ENCODE results near the gene RASSF5. TPM values are rescaled to one million over a fixed set of nuclear protein-coding genes. Genes with fewer than 3 reads are reported as not detected.
"Not testable (repeated sequence)": the region's sequence is repeated elsewhere in the genome, so short reads cannot be mapped to it uniquely, and the experiment has no call there.

Gene RASSF5
- polyA plus RNA-seq, 1 donor: 7.4 TPM

DNA sequence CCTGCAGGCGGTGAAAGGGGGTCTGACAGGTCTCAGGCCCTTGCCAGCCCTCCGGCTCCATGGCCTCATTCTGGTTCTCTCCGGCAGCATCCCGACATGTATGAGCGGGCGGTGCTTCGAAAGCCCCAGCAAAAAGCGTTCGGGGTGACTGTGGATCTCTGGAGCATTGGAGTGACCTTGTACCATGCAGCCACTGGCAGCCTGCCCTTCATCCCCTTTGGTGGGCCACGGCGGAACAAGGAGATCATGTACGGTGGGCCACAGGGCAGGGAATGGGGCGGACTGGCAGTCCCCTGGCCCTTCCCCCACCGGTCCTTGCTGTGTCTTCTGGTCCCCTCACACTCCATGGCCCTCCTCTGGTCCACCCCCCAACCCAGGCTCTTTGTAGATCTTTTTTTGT lies 30.7 kb upstream of the RASSF5 start:
- no peak for DNase-seq

DNA sequence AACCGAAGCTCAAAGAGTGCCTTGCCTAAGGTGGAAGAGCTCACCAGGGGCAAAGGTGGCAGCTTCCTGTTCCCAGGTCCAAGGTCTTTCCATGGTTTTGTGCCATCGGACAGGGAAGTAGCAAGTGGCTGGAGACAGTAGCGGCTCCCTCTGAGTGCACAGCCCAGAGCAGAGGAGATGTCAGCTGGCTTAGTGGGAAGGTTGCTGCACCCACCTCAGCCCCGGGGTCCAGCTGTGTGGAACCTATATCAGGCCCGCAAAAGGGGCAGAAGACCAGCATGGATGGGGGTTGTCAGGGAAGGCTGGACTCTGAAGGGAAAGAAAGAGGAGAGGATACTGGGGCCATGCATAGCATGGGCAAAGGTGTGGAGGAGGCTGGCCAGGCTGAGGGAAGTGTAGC lies 30.2 kb upstream of the RASSF5 start:
- DNase-seq: no peak

DNA sequence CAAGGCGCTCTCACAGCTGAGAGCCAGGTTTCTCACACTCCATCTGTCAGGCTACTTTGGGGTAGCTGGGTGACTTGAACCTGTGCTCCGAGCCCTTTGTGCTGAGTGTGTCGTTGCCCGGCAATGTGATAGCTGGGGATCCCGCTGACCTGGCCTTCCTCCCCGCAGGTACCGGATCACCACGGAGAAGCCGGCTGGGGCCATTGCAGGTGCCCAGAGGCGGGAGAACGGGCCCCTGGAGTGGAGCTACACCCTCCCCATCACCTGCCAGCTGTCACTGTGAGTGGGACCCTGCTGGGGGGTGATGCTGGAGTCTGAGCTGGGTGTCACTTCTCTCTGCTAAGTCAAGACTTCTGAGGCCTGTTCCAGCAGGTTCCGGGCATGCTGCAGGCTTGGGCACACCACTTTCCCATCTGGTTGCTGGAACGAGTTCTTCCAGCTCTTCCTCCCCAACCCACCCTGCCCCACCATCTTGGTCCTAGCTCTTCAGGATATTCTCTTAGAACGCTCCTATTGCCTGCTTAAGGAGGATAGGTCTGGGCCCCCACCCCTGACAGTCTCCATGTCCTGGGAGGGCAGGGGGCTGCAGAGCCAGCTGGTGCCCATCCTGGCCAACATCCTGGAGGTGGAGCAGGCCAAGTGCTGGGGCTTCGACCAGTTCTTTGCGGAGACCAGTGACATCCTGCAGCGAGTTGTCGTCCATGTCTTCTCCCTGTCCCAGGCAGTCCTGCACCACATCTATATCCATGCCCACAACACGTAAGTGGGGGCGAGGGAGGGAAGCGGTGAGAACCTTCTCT lies 29.6 kb upstream of the RASSF5 start:
- no peak for DNase-seq

DNA sequence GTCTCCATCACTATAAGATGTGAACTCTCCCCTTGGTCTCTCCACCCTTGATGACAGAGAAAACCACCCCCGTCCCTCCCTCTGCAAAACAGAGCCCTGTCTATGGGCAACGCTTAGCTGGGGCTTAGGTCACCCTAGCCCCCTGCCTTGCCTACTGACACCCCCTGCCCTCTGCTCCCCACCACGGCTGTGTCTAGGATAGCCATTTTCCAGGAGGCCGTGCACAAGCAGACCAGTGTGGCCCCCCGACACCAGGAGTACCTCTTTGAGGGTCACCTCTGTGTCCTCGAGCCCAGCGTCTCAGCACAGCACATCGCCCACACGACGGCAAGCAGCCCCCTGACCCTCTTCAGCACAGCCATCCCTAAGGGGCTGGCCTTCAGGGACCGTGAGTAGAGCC lies 28.6 kb upstream of the RASSF5 start:
- DNase-seq: no peak

DNA sequence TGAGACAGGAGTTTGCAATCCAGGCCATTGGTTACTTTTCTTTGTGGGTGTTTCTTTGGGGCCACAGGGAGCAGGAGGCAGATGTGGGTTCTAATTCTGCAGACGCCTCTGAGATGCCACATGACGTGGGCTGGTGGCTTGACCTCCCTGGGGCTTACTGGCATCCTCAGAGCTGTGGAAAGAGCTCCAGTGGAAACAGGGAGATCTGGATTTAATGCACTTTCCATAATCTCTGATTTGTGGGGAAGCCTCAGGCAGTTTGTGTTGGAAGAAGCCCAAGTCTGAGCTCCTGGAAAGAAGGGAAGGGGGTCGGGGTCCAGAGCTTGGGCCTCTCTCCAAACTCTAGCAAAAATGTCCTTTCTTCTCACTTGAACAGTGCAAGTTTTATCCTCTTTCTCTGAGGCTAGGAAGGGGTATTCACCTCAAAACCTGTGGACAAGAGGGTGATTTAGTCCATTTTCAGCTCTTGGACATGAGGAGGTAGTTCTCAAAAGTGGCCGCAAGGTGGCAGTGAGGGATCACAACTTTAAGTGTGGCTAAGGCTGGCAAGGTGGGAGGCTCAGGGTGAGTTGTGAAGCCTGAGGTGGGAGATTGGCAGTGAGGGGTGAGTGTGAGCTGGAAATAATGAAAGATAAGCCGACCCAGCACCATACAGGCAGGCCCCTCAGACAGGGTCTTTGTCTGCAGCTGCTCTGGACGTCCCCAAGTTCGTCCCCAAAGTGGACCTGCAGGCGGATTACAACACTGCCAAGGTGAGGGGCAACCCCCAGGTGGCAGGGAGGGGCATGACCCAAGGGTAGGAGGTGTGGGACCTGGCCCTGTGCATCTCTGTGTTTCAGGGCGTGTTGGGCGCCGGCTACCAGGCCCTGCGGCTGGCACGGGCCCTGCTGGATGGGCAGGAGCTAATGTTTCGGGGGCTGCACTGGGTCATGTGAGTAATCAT lies 27.9 kb upstream of the RASSF5 start:
- peak; percentile 68 for DNase-seq

DNA sequence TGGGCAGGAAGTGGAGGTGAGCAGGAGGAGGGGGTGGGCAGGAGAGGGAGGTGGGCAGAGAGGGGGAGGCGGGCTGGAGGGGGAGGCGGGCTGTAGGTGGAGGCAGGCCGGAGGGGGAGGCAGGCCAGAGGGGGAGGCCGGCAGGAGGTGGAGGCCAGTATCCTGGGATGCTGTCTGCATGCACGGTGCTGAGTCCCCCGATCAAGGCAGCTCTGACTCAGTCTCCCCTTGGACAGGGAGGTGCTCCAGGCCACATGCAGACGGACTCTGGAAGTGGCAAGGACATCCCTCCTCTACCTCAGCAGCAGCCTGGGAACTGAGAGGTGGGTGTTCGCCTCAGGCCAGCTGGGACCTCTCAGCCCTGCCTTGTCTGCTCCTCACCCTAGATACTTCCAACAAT lies 27.1 kb upstream of the RASSF5 start:
- no peak for DNase-seq

DNA sequence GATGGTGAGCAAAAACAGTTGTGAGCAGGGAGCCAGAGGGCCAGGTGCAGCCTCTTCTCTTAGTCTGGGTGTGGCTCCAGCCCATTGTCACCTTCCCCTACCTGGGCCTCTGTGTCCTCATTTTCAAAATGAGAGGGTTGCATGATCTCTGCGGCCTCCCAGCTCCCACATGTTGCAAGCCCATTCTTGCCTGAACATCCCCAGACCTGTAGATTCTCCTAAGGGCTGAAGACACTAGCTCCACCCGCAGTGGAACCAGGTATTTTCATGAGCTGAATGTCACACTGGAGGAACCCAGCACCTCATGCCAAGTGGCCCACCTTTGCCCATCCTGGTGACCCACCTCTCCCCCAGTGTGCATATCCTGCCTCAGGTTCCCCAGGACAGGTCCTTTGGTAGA lies 24.7 kb upstream of the RASSF5 start:
- no peak for DNase-seq

DNA sequence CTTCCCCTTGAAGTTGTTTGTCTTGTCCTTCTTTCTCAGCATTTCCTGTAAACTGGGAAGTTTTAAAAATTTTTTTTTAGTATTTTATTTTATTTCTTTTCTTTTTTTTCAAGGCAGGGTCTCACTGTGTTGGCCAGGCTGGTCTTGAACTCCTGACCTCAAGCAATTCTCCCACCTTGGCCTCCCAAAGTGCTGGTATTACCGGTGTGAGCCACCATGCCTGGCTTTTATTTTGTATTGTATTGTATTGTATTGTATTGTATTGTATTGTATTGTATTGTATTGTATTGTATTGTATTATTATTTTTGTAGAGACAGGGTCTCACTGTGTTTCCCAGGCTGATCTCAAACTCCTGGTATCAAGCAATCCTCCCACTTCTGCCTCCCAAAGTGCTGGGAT lies 23.5 kb upstream of the RASSF5 start:
- not testable (repeated sequence) for DNase-seq

DNA sequence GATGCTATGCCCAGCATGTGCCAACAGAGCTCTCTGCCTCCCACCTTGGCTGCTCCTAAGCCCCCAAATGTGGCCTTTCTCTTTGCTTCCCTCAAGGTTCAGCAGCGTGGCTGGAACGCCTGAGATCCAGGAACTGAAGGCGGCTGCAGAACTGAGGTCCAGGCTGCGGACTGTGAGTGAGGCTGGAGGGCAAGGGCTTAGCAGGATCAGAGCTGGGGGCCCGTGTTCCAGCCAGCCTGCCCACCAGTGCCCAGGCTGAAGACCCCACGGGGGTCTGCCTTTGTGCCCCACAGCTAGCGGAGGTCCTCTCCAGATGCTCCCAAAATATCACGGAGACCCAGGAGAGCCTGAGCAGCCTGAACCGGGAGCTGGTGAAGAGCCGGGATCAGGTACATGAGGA lies 22.4 kb upstream of the RASSF5 start:
- DNase-seq: no peak

DNA sequence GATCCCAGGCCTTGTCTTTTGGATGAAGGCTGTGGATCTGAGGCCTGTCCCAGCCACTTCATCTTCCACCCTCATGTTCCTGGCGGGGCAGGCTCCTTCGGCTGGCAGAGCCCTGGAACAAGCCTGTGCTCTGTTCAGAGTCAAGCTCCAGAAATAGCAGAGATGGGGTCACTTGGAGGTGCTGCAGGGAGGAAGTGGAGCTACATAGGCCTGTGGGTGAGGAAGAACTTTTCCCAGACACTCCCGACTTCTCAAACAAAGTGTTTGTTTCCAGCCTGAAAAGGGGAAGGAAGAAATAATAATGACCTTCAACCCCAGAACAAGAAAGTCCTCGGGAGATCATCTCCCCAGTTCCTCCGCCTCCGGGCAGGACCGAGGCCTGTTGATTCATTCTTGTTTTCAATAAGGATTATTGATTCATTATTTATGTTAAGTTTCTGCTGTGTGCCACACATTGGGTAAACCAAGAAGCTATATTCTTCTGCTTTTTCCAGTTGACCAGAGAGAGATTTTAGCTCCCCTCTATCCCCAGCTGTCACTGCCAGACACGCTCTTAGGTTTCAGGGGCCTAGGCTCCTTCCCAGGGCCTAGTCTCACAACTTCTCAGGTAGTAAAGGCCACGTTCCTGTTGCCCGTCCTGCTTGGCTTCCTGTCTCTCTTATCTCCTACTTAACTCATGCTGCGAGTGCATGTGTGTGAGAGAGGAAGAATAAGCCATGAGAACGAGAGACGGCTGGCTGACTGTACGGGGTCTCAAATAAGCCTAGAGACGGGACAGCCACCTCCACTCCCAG lies 20.1 kb upstream of the RASSF5 start:
- no peak for DNase-seq

DNA sequence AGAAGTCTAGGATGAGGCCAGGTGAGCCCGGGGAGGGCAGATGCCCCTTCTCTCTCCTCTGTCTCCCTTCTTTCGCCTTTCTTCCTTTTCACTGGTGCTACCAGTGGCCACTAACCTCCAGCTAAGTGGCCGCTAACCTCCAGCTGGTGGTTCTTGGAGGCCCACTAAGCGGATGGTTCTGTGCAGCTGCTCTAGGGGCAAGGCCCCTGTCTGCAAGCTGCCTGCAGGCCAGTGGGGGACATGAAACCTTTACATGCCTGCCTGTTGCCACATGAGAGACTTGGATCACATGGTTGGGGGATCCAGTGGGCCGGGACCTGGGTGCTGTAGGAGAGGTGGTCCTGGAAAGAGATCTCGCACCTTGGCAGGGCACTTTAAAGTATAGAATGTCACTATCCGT lies 19.4 kb upstream of the RASSF5 start:
- DNase-seq: no peak

DNA sequence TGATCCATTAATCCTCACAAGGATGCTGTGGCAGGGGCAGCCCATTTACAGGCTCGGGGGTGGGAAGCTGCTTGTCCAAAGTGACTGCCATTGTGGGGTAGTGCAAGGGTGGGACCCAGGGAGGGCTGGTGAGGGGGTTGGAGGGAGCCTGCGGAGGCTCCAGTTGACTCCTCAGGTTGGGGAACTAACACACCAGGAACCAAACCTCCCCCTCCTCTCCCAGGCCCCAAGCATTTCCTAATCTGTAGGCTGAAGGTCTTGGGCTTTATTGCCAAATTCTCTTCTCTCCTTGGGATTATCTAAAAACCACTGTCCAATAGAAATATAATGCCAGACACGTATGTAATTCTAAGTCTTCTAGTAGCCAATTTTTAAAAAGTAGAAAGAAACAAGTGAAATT lies 18.9 kb upstream of the RASSF5 start:
- DNase-seq: no peak

DNA sequence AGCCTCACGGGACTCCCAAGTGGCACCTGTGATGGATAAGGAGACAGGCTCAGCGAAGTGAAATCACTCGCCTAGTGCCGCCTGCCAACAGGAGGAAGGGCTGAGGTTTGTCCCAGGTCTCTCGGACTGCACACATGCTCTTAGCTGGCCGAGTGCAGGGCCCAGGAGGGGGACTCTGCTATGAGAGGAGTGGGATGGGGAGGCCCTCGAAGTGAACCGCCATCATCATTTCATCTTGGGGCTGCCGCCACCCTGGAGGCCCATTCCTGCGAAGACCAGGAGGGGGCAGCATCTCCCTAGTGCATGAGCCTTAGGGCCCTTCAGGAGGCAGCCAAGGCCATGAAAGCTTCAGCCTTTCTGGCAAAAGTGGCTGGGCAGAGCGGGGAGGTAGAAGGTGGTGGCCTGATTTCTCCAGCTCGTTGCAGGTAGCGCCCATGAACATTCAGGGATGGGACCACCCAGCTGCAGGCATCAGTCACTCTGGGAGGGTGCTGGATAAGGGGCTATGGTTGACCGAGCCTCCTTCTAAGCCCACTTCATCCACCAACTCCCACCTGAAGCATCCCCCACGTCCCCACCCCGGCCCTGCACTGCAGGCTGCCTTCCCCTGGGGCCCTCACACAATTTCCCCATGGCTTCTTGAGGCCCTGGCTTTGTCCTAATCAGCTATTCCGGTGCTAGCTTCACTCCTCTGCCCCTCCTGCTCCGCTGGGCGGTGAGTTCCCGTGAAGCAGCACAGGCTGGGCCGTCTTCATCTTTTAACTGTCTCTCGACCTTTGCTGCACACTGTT lies 17.2 kb upstream of the RASSF5 start:
- peak; percentile 70 for DNase-seq

DNA sequence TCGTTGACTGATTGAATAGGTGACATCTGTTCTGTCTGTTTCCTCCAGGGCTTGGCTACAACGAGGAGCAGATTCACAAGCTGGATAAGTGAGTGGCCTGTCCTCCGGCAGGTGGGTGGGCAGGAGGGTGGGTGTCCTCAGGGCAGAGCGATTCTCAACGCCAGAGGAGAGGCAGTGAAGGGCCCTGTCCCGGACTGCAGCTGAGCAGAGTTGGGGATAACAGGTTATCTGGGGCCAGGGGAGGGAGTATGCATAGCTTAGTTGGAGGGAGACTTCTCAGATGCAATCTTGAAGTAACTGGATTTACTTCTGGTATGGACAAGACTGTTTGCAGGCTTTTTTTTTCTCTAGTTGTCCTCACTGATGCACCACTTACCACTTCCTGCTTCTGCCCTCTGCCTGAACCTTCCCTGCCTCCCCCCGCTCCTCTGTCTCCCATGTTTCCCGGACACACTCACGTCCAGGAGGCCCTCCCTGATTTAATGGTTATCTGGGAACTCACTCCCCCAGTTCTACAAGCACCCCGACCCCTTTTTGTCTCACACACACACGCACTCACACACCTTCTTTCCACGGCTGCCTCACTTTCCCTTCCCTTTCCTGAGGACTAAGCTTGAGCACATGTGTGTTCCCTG lies 16.4 kb upstream of the RASSF5 start:
- DNase-seq: no peak

DNA sequence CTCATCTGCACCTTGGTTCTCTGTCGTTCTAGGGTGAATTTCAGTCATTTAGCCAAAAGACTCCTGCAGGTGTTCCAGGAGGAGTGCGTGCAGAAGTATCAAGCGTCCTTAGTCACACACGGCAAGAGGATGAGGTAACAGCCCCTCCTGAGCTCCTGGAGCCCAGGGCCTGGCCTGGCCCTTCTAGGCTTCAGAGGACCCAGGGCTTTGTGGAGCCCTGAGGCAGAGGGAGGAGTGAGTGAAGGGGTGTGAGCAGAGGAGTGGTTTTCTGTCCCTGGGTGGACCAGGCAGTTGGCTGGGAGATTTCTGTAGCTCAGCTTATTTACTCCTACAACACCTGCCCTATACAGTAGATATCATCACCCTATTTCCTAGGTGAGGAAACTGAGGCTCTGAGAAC lies 15.7 kb upstream of the RASSF5 start:
- DNase-seq: no peak

DNA sequence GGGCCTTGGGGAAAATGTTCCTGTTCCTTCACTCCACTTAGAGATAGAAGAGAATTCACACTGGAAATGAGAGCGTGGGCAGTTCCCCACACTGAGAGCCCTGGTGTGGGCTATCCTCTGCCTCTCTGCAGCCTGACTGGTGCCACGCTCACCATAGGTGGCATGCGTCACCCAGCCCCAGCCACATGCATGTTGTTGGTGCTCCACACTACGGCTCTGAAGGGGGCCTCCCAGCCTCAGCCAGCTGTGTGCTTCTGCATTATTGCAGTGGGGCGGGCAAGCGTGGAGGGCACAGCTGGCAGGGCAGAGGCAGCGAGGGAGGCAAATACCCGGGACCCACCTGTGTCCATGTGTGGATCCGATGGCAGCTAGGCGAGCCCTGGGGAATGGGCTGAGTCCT lies 14.7 kb upstream of the RASSF5 start:
- DNase-seq: no peak

DNA sequence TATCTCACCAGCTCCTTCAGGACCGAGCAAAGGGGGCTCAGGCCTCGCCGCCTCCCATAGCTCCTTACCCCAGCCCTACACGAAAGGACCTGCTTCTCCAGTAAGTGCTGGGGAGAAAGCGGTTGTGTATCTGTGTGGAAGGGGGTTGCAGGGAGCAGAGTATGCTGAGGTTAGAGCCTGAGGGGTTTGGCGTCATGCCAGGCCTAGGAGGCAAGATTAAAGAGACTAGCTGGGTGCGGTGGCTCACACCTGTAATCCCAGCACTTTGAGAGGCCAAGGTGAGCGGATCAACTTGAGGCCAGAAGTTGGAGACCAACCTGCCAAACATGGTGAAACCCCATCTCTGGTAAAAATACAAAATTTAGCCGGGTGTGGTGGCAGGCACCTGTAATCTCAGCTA lies 14.1 kb upstream of the RASSF5 start:
- DNase-seq: no peak

DNA sequence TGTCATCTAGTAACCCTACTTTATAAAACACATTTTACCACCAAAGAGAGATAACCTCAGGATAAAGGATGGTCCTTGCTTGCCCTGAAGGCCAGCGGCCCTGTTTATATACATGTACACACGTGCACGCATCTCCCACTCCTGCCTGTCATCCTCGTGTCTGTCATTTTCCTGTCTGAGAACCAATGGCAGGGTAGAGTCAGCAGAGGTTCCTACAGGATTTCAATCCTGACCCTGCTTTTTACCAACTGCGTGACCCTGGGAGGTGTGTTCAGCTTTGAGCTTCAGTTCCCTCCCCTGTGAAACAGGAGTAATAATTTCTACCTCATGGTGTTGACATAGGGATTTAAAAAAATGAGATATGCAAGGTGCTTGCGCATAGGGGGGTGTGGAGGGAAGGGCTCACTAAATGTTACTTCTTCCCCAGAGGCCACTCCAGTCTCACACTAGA lies 12.3 kb upstream of the RASSF5 start:
- DNase-seq: no peak

DNA sequence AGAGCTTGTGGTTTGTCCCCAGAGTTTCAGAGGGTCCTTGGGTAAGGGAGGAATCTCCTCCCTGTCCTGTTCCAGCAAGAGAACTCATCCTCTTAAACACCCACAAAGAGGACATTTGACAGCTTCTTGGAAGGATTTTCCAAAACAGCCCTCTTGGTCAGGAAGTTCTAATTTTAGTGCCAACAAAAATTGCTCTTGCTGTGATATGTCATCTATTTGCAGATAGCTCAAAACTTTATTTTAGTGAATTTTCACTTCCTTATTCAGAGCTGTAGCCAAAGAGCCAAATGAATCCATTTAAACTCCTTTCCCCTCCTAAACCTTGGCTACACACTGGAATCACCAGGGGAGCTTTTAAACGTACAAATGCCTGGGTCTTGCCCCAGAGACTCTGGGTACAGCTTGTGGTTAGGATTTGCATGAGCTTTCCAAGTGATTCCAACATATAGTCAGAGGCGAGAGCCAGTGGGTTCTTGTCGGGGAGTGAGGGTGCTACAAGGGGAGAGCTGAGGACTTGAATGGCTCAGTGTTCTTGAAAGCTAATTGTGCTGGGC lies 11.8 kb upstream of the RASSF5 start:
- DNase-seq: no peak

DNA sequence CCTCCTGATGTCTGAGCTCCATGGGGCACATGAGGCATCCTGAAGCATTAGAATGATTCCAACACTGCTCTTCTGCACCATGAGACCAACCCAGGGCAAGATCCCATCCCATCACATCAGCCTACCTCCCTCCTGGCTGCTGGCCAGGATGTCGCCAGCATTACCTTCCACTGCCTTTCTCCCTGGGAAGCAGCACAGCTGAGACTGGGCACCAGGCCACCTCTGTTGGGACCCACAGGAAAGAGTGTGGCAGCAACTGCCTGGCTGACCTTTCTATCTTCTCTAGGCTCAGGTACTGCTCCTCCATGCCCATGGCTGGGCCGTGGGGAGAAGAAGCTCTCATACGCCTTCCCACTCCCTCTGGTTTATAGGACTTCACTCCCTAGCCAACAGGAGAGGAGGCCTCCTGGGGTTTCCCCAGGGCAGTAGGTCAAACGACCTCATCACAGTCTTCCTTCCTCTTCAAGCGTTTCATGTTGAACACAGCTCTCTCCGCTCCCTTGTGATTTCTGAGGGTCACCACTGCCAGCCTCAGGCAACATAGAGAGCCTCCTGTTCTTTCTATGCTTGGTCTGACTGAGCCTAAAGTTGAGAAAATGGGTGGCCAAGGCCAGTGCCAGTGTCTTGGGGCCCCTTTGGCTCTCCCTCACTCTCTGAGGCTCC lies 11.1 kb upstream of the RASSF5 start:
- no peak for DNase-seq

DNA sequence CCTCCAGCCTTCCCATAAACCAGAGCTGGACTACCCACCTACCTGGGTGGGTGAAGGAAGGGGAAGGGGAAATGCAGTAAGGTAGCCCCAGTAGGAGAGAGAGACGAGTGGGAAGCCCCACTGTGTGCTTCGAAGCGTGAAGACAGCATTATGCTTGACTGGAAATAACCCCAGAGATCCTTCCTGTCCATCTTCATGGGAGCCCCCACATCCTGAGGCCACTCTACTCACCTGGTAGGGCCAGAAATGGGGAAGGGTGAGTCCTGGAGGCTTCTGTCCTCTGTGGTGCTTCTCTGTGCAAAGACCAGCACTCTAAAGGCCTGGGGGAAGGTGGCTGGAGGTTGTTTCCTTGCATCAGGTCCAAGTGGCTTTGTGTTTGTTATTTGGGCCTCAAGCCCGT lies 10.0 kb upstream of the RASSF5 start:
- no peak for DNase-seq
